Small intestine (tissue), 7 donors: Measurements from ENCODE around the gene SMIM43. TPM values are rescaled to one million over a fixed set of nuclear protein-coding genes. Genes with fewer than 3 reads are reported as not detected.

Experiments
- DNase-seq, 2 donors: peaks; one replicate each; pipeline versions ENCODE4 v3.0.0 to v3.0.0-alpha.2; 2013
- FAIRE-seq: peaks from 2 replicates; lab custom pipeline; 2012; peaks lifted over from hg19 to GRCh38; lab: Jason Lieb, UNC
- H3K27ac ChIP-seq, 3 donors: one replicate each; pipeline ENCODE4 v1.5.1; 2013; ENCODE audit warnings: low read length in 2 of 3, mild to moderate bottlenecking in 2 of 3, control low read depth in 1 of 3, inconsistent platforms in 1 of 3, low read depth in 1 of 3, moderate library complexity in 1 of 3
- H3K27me3 ChIP-seq, 3 donors: one replicate each; pipeline ENCODE4 v1.6.1; 2013; ENCODE audit warnings: low read length in 3 of 3, inconsistent platforms in 1 of 3; ENCODE audit not compliant: control insufficient read depth in 3 of 3, insufficient read depth in 3 of 3
- H3K36me3 ChIP-seq, 3 donors: one replicate each; pipeline ENCODE4 v1.6.1; 2013; ENCODE audit warnings: low read length in 3 of 3, inconsistent platforms in 1 of 3, low read depth in 1 of 3, mild to moderate bottlenecking in 1 of 3, moderate library complexity in 1 of 3; ENCODE audit not compliant: control insufficient read depth in 3 of 3, insufficient read depth in 2 of 3
- H3K4me1 ChIP-seq, 3 donors: one replicate each; pipeline ENCODE4 v1.6.1; 2013; ENCODE audit warnings: low read length in 2 of 3, inconsistent platforms in 1 of 3, low read depth in 1 of 3, mild to moderate bottlenecking in 1 of 3, moderate library complexity in 1 of 3; ENCODE audit not compliant: control insufficient read depth in 3 of 3, insufficient read depth in 2 of 3
- H3K4me3 ChIP-seq, 3 donors: one replicate each; pipeline ENCODE4 v1.5.1; 2013; ENCODE audit warnings: low read length in 3 of 3, control low read depth in 1 of 3, inconsistent platforms in 1 of 3, low read depth in 1 of 3, mild to moderate bottlenecking in 1 of 3, moderate library complexity in 1 of 3
- H3K9me3 ChIP-seq, 2 donors: one replicate each; pipeline ENCODE4 v1.6.1; 2013; ENCODE audit warnings: low read depth in 1 of 2, low read length in 1 of 2; ENCODE audit not compliant: control insufficient read depth in 2 of 2, insufficient read depth in 1 of 2
- WGBS, 3 donors: extraction: QIAGEN DNeasy Blood & Tissue Kit; methylation state at CpG; one replicate each; pipeline ENCODE4 v1.1.7; 2013; 5-methylcytosine and 5-hydroxymethylcytosine counted together
- polyA plus RNA-seq, 4 donors: library from polyadenylated mRNA; stranded (reverse) in 3 of 4; unstranded in 1 of 4; fragments of 200-250 nt in 3 of 4; fragments of 120-200 nt in 1 of 4; gene quantifications; one replicate each; pipeline versions ENCODE4 v1.2.1 to v1.2.3, GENCODE V29; 2013
- donor health status: healthy with polysubstance abuse.
- donor health status: control.
- donor health status: control.
- donor health status: Bipolar disorder and iron deficiency.
- donor health status: healthy.

SMIM43 gene
- polyA plus RNA-seq, 4 donors: 0.13 to 0.19 TPM; not detected in 2

DNA sequence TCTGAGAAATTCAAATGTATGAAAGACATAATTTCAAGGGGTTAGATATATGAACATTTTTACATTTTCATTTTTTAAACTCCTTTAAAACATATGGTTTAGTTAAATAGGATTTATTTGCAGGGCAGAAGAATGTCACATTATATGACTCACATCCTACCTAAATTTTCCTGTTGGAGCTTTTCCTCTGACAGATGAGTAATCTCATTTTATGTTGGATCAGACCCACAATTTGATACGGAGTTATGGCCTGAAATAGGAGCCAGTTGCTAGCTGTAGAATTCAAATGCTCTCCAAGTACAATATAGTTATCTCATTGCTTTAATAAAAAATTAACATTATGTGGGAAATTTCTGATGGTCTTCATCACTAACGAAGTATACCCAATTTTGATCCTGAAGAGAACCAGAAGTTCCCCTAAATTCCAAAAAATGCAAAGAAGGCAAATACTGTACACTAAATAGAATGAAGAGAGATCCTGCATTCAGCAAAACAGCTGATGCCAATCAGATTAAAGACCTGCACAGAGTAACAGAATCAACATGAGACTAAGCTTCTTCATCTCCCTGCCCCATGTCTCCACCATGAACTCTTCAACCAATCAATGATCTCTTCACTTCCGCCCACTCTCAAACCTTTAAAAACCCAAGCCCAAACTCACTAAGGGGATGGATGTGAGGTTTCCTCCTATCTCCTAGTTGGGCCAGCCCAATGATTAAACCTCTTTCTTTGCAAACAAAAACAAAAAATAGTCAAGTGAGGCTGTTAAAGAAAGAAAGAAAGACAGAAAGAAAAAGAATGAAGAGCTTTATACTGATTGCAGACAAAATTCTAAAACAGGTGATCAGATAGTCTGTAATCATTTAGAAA is 25.2 kb upstream of the SMIM43 start:
- WGBS, 3 donors: 74 to 77% (median 74%) methylated on average over 3 of the region's 3 CpGs
- Histone ChIP-seq H3K27me3 (peaks cover 0 to 9% (median 2%) of the 10 kb centered on the region in 3 donors), H3K4me1 (peaks cover 0 to 4% (median 0%) of the 10 kb centered on the region in 3 donors), H3K9me3 (no peaks in the 10 kb centered on the region), H3K27ac (no peak overlapping the region), H3K36me3 (no peaks in the 10 kb centered on the region), H3K4me3 (no peak overlapping the region)
- no peak for DNase-seq
- FAIRE-seq: no peak

DNA sequence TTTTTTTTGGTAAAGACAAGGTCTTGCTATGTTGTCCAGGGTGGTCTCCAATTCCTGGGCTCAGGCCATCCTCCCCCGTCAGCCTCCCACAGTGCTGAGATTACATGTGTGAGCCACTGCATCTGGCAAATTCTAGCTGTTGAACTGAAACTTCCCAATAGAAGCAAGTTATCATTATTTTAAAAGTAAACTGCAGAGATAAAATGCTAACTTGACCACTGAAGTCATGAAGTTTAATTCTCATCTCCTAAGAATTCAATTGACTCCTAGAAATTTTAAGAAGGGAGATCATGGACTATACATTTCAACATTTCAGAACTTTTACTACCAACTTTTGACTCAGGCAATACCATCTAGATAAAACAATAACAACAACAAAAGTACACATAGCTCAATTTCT is 24.5 kb upstream of the SMIM43 start:
- 78 to 90% (median 89%) methylated on average over 1 of the region's 1 CpG for WGBS, 3 donors
- DNase-seq (no peak), FAIRE-seq (no peak)
- peaks cover 0 to under 1% of the 10 kb centered on the region in 2 donors for H3K9me3 ChIP-seq
- peaks cover 0 to 4% (median 0%) of the 10 kb centered on the region in 3 donors for H3K4me1 ChIP-seq
- H3K36me3 ChIP-seq: no peaks in the 10 kb centered on the region
- H3K4me3 ChIP-seq: no peak overlapping the region
- H3K27me3 ChIP-seq: peaks cover 0 to 12% (median 2%) of the 10 kb centered on the region in 3 donors
- no peak overlapping the region for H3K27ac ChIP-seq

DNA sequence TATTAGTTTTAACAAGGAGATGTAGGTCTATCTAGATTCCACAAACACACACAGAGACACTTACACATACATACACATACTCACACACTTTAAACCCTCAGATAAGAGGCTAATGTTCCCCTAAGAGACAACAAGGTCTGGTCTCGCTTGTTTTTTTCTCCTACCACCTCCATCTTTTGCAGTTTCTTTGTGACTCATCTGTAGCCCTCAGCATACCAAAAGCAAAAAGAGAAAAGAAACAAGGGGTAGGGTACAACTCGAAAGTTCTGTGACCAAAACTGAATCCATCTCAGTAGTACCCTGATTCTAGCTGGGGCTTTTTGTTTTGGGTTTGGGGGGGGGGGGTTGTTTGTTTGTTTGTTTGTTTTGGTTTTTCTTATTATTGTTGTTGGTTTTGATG is 23.9 kb upstream of the SMIM43 start:
- H3K27me3 ChIP-seq: peaks cover 0 to 12% (median 2%) of the 10 kb centered on the region in 3 donors
- WGBS, 3 donors: 73 to 85% (median 73%) methylated on average over 2 of the region's 2 CpGs
- no peak for FAIRE-seq
- peaks cover 0 to 2% (median 0%) of the 10 kb centered on the region in 3 donors for H3K4me1 ChIP-seq
- peaks cover 0 to 3% of the 10 kb centered on the region in 2 donors for H3K9me3 ChIP-seq
- DNase-seq: no peak
- no peak overlapping the region for H3K4me3 ChIP-seq
- no peaks in the 10 kb centered on the region for H3K36me3 ChIP-seq
- no peak overlapping the region for H3K27ac ChIP-seq

DNA sequence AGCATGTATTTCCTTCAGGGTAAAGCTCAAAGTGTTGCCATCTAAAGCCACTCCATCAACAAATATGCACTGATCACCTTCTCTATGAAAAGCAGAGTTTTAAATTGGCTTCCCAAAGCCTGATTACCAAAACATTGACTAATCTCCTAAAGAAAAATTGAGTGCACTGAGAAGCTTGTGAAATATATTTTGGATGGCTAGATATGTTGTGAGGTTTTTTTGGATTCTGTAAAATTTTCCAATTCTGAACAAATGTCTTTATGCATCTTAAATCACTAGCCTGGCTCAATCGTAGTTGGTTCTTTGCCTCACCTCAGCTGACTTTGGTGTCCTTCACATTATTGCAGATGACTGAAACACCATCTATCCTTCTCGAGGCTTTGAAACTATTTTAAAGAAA is 21.3 kb upstream of the SMIM43 start:
- no peaks in the 10 kb centered on the region for H3K36me3 ChIP-seq
- WGBS, 3 donors: 73 to 84% (median 80%) methylated on average over 2 of the region's 2 CpGs
- no peak for DNase-seq
- peaks cover 0 to 3% of the 10 kb centered on the region in 2 donors for H3K9me3 ChIP-seq
- no peak overlapping the region for H3K27ac ChIP-seq
- peaks cover 0 to 12% (median 2%) of the 10 kb centered on the region in 3 donors for H3K27me3 ChIP-seq
- no peak for FAIRE-seq
- H3K4me1 ChIP-seq: no peaks in the 10 kb centered on the region
- H3K4me3 ChIP-seq: no peak overlapping the region

DNA sequence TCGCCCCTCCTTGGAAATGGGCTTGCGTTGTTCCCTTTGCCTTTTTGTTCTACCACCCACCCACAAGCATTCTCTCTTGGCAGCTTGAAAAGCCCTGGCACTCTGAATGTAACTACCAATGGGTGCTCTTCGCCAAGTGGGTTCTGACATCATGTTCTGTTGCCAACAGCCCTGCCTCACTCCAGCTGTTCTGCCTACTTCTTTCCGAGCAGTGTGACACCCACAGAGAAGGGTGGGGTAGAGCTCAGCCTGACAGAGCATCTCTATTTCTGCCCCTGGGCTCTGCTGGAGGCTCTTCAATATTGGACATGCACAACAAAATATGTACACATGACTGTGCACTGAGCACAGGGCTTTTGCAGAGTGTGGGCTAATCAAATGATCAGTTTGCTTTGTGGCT is 20.5 kb upstream of the SMIM43 start:
- no peak for DNase-seq
- WGBS, 3 donors: 74 to 82% (median 77%) methylated on average over 4 of the region's 4 CpGs
- H3K36me3 ChIP-seq: no peaks in the 10 kb centered on the region
- peaks cover 0 to 12% (median 0%) of the 10 kb centered on the region in 3 donors for H3K27me3 ChIP-seq
- no peak for FAIRE-seq
- no peak overlapping the region for H3K4me3 ChIP-seq
- peaks cover 0 to 3% of the 10 kb centered on the region in 2 donors for H3K9me3 ChIP-seq
- H3K27ac ChIP-seq: no peak overlapping the region
- H3K4me1 ChIP-seq: no peaks in the 10 kb centered on the region

DNA sequence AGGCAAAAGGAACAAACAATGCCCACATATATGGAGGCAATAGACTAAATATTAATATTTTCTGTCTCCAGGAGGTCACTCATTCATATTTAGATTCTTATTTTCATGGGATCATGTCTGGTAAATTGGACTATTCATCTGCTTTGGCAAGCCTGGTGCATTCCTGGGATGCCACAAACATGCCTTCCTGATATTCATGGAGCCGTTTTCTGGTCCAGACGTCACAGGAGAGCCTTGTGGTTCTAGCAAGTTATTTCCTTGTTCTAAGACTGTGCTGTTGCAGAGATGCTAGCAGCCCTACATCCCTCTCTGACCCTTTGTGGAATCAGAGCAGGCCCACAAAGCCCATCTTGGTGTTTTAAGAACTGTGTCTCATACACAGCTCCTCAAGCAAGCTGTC is 20.0 kb upstream of the SMIM43 start:
- Histone ChIP-seq H3K4me1 (no peaks in the 10 kb centered on the region), H3K36me3 (no peaks in the 10 kb centered on the region), H3K27ac (no peak overlapping the region), H3K27me3 (peaks cover 0 to 12% (median 0%) of the 10 kb centered on the region in 3 donors), H3K9me3 (peaks cover 0 to 3% of the 10 kb centered on the region in 2 donors), H3K4me3 (no peak overlapping the region)
- FAIRE-seq: no peak
- 34 to 46% (median 42%) methylated on average over 2 of the region's 2 CpGs for WGBS, 3 donors
- DNase-seq: no peak

DNA sequence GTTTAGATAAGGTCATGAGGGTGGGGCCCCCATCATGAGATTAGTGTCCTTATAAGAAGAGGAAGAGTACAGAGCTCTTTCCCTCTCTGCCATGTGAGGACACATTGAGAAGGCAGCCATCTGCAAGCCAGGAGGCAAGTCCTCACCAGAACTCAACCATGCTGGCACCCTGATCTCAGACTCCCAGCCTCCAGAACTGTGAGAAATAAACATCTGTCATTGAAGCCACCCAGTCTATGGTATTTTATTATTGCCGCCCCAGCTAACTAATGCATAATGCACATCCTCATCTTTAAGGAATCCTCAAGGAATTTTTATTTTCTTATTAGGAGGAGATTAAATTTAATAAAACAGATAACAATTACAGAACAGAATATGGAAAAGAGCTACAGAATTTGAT is 19.4 kb upstream of the SMIM43 start:
- Histone ChIP-seq H3K4me3 (no peak overlapping the region), H3K4me1 (no peaks in the 10 kb centered on the region), H3K27me3 (peaks cover 0 to 12% (median 0%) of the 10 kb centered on the region in 3 donors), H3K9me3 (peaks cover 0 to 3% of the 10 kb centered on the region in 2 donors), H3K36me3 (no peaks in the 10 kb centered on the region), H3K27ac (no peak overlapping the region)
- 46 to 87% (median 50%) methylated on average over 1 of the region's 1 CpG for WGBS, 3 donors
- DNase-seq (no peak), FAIRE-seq (no peak)

DNA sequence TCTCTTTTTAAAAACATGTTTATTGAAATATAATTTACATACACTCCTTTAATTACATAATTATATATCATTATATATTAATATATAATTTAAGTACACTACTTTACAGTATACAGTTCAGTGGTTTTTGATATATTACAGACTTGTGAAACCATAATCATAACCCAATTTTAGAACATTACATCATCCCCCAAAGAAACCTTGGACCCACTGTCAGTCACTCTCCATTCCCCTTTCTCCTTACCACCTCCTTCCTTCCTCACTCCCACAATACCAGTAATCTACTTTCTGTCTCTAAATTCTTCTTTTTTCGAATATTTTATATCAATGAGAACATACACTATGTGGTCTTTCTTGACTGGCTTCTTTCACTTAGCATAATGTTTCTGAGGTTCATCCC is 18.2 kb upstream of the SMIM43 start:
- Histone ChIP-seq H3K4me3 (no peak overlapping the region), H3K36me3 (no peaks in the 10 kb centered on the region), H3K27ac (no peak overlapping the region), H3K27me3 (peaks cover 0 to 12% (median 0%) of the 10 kb centered on the region in 3 donors), H3K9me3 (peaks cover 0 to 3% of the 10 kb centered on the region in 2 donors), H3K4me1 (no peaks in the 10 kb centered on the region)
- 75 to 85% (median 79%) methylated on average over 1 of the region's 1 CpG for WGBS, 3 donors
- FAIRE-seq (no peak), DNase-seq (no peak)
